K562 (cell line): ENCODE measurements around the gene SMIM36. TPM values are rescaled to one million over a fixed set of nuclear protein-coding genes. Genes with fewer than 3 reads are reported as not detected.

ENCODE experiments used
- ATAC-seq: fragments of 200-7000 bp; cut with Tn5 transposase; 3 replicates; pipeline ENCODE4 v1.9.1; 2020; ENCODE audit warnings: moderate library complexity
- BruUV-seq: library from RNA; stranded (reverse); fragments of 400-500 nt; replicated peaks from 2 replicates; lab custom pipeline; 2021; lab: Mats Ljungman, UMichigan
- CTCF ChIA-PET: fragments of 300-600 bp; formaldehyde crosslinking; extraction: SDS; loops from one replicate; lab custom pipeline; 2021; ENCODE audit warnings: low intra/inter-chr PET ratio; lab: Yijun Ruan, JAX
- POLR2A ChIA-PET: fragments of 300-600, 350-650 bp; sonication (Branson Sonifier 250); formaldehyde crosslinking; extraction: SDS; loops from one replicate; lab custom pipeline; 2021; ENCODE audit warnings: antibody characterized with exemption, inconsistent platforms; lab: Yijun Ruan, JAX
- DNase-seq, 4 experiments: peaks; one replicate each; pipeline versions ENCODE4 v3.0.0 to v3.0.0-alpha.2; 2011 to 2018; ENCODE audit warnings: low spot score in 3 of 4, mixed read lengths in 3 of 4; ENCODE audit errors: extremely low read depth in 1 of 4
- FAIRE-seq: peaks from 2 replicates; lab custom pipeline; 2011; peaks lifted over from hg19 to GRCh38; lab: Jason Lieb, UNC
- H2AFZ ChIP-seq: 2 replicates; pipeline ENCODE4 v1.6.0; 2011; ENCODE audit warnings: low read depth, low read length, control low read depth, inconsistent platforms
- H3K27ac ChIP-seq: fragments of 200-600 bp; 3 replicates; pipeline ENCODE4 v1.8.0; 2011; ENCODE audit warnings: low read depth, mild to moderate bottlenecking, control low read depth, inconsistent platforms, low read length, moderate library complexity, mixed read lengths; ENCODE audit errors: extremely low read depth
- H3K27me3 ChIP-seq, 2 experiments: fragments of 300-600 bp in 1 of 2; 2 replicates in 1 of 2; 3 replicates in 1 of 2; pipeline versions ENCODE4 v1.6.0 to v1.8.0; 2011; ENCODE audit warnings: inconsistent platforms in 2 of 2, low read length in 2 of 2, mild to moderate bottlenecking in 1 of 2, mixed read lengths in 1 of 2, moderate library complexity in 1 of 2; ENCODE audit not compliant: control insufficient read depth in 2 of 2, insufficient read depth in 2 of 2
- H3K36me3 ChIP-seq: fragments of 300-600 bp; 3 replicates; pipeline ENCODE4 v1.8.0; 2011; ENCODE audit warnings: mild to moderate bottlenecking, low read length, inconsistent platforms; ENCODE audit not compliant: control insufficient read depth, insufficient read depth
- H3K4me1 ChIP-seq, 2 experiments: fragments of 200-600 bp in 1 of 2; replicated peaks in 1 of 2; 2 replicates in 1 of 2; 3 replicates in 1 of 2; pipeline versions ENCODE4 v1.5.1 to v1.8.0; 2011; ENCODE audit warnings: inconsistent platforms in 2 of 2, low read length in 2 of 2, mild to moderate bottlenecking in 1 of 2, mixed read lengths in 1 of 2, moderate library complexity in 1 of 2; ENCODE audit not compliant: control insufficient read depth in 2 of 2, insufficient read depth in 2 of 2
- H3K4me2 ChIP-seq: 2 replicates; pipeline ENCODE4 v1.6.1; 2011; ENCODE audit warnings: low read length, control low read depth, inconsistent platforms, mixed read lengths; ENCODE audit not compliant: insufficient read depth
- H3K4me3 ChIP-seq: fragments of 200-600 bp; sonication (generic), shearing (Covaris generic); 2 replicates; pipeline ENCODE4 v1.5.1; 2016; ENCODE audit warnings: control low read depth, inconsistent platforms
- H3K79me2 ChIP-seq: fragments of 200-600 bp; 3 replicates; pipeline ENCODE4 v1.8.0; 2011; ENCODE audit warnings: low read length, inconsistent platforms; ENCODE audit not compliant: control insufficient read depth, insufficient read depth
- H3K9ac ChIP-seq, 2 experiments: 2 replicates each; pipeline versions ENCODE4 v1.6.0 to v1.6.1; 2011; ENCODE audit warnings: low read depth in 2 of 2, low read length in 2 of 2, control low read depth in 1 of 2, inconsistent platforms in 1 of 2, mild to moderate bottlenecking in 1 of 2, mixed read lengths in 1 of 2; ENCODE audit not compliant: insufficient read depth in 1 of 2
- H3K9me1 ChIP-seq: one replicate; pipeline ENCODE4 v1.6.0; 2011; ENCODE audit warnings: inconsistent platforms, mild to moderate bottlenecking, low read length, moderate library complexity; ENCODE audit not compliant: control insufficient read depth, insufficient read depth
- H3K9me3 ChIP-seq: replicated peaks from 2 replicates; pipeline ENCODE4 v1.5.1; 2011; ENCODE audit warnings: low read depth, low read length, inconsistent platforms; ENCODE audit not compliant: control insufficient read depth, insufficient read depth
- H4K20me1 ChIP-seq: replicated peaks from 2 replicates; pipeline ENCODE4 v1.6.1; 2011; ENCODE audit warnings: low read length, inconsistent platforms, mixed read lengths; ENCODE audit not compliant: control insufficient read depth, insufficient read depth
- CXXC5 ChIP-seq: fragments of 250-450 bp; sonication (Bioruptor Pico); IDR thresholded peaks from 2 replicates; pipeline ENCODE4 v1.8.0; 2022; ENCODE audit warnings: inconsistent platforms, mild to moderate bottlenecking, moderate library complexity
- DMBX1 ChIP-seq: fragments of 250-450 bp; sonication (Bioruptor Pico); IDR thresholded peaks from 2 replicates; pipeline ENCODE4 v1.8.0; 2022; ENCODE audit warnings: inconsistent platforms, mild to moderate bottlenecking, moderate library complexity, borderline replicate concordance
- ETV1 ChIP-seq: fragments of 450-650 bp; conservative IDR thresholded peaks from 2 replicates; pipeline ENCODE4 v1.6.1; 2016; ENCODE audit warnings: missing genetic modification characterization, control low read depth, low read depth, missing compliant biosample characterization
- GABPA ChIP-seq: fragments of 200-800 bp; sonication (Bioruptor generic); conservative IDR thresholded peaks from 2 replicates; pipeline ENCODE4 v1.6.1; 2016; ENCODE audit warnings: low read depth, missing genetic modification characterization, missing compliant biosample characterization
- MCM5 ChIP-seq: fragments of 450-650 bp; IDR thresholded peaks from 2 replicates; pipeline ENCODE4 v1.6.1; 2016; ENCODE audit warnings: low read depth
- SMAD4 ChIP-seq: fragments of 250-450 bp; sonication (Bioruptor Pico); conservative IDR thresholded peaks from 2 replicates; pipeline ENCODE4 v1.8.0; 2021; ENCODE audit warnings: inconsistent platforms, mild to moderate bottlenecking, moderate library complexity
- ZNF311 ChIP-seq: fragments of 250-450 bp; sonication (Bioruptor Pico); IDR thresholded peaks from 2 replicates; pipeline ENCODE4 v1.4.0; 2020; ENCODE audit warnings: mild to moderate bottlenecking, moderate library complexity
- WGBS: fragments of 100-300 bp; shearing (Covaris generic); methylation state at CpG from one replicate; pipeline ENCODE4 v1.1.6; 2016; ENCODE audit warnings: low coverage, mixed read lengths; ENCODE audit not compliant: insufficient coverage; ENCODE audit errors: missing lambda C conversion rate; 5-methylcytosine and 5-hydroxymethylcytosine counted together
- in situ Hi-C: fragments of 300-500 bp; cut with MboI; formaldehyde crosslinking; loops from 4 replicates; pipeline ENCODE4 v1.15.0; 2018; ENCODE audit warnings: inconsistent platforms, mixed read lengths
- intact Hi-C: fragments of 100-400 bp; cut with micrococcal nuclease; formaldehyde crosslinking; loops from 2 replicates; pipeline ENCODE4 v1.14.2; 2022
- polyA plus RNA-seq, 8 experiments: library from polyadenylated mRNA; depleted of rRNA in 4 of 8; stranded (reverse) in 5 of 8; unstranded in 3 of 8; fragments of >200 nt; fragmentation: Nextera tagmentation in 2 of 8; fragmentation: Illumina TruSeq in 1 of 8; extraction: Ambion mirVana in 2 of 8; extraction: Trizol in 1 of 8; gene quantifications; 2 replicates each; pipeline versions ENCODE4 v1.2.1 to v1.2.3, GENCODE V29; 2011 to 2014; ENCODE audit warnings: inconsistent platforms in 1 of 8, missing spikeins in 1 of 8
- total RNA-seq, 7 experiments: library from RNA; depleted of rRNA in 6 of 7; stranded (reverse); fragments of >200 nt in 6 of 7; fragmentation: Illumina TruSeq in 2 of 7; extraction: Trizol in 2 of 7; gene quantifications; 2 replicates each; pipeline versions ENCODE4 v1.2.1 to v1.2.3, GENCODE V29; 2011 to 2021; ENCODE audit warnings: low replicate concordance in 1 of 7
- TF ChIP-seq, protein P1 (sequence below): fragments of 450-650 bp; formaldehyde crosslinking; IDR thresholded peaks from 2 replicates; pipeline ENCODE4 v1.4.0; 2022; ENCODE audit warnings: missing genetic modification characterization
- TF ChIP-seq, protein P2 (sequence below): sonication (generic); formaldehyde crosslinking; IDR thresholded peaks from 2 replicates; pipeline ENCODE4 v1.9.0; 2022; ENCODE audit warnings: mild to moderate bottlenecking, missing genetic modification reagents
- TF ChIP-seq, protein P3 (sequence below), 2 experiments: IDR thresholded peaks; 2 replicates each; pipeline ENCODE4 v1.6.1; 2011; ENCODE audit warnings: borderline replicate concordance in 1 of 2, control low read depth in 1 of 2, low read depth in 1 of 2, low read length in 1 of 2, mild to moderate bottlenecking in 1 of 2, mixed read lengths in 1 of 2, moderate library complexity in 1 of 2; ENCODE audit not compliant: insufficient read depth in 1 of 2, insufficient read length in 1 of 2, poor library complexity in 1 of 2, severe bottlenecking in 1 of 2; ENCODE audit errors: extremely low read depth in 1 of 2
- TF ChIP-seq, protein P4 (sequence below): fragments of 250-450 bp; sonication (Bioruptor Pico); IDR thresholded peaks from 2 replicates; pipeline ENCODE4 v1.8.0; 2021; ENCODE audit warnings: borderline replicate concordance, mild to moderate bottlenecking, moderate library complexity; ENCODE audit not compliant: poor library complexity, severe bottlenecking
- TF ChIP-seq, protein P5 (sequence below): fragments of 450-650 bp; IDR thresholded peaks from 2 replicates; pipeline ENCODE4 v1.6.1; 2017; ENCODE audit warnings: antibody characterized with exemption, mild to moderate bottlenecking

Gene SMIM36
- total and polyA plus RNA-seq, 9 of the 15 experiments (the other 6 are each of a cell fraction or from before 2014, with no cell fraction given) = not detected

DNA sequence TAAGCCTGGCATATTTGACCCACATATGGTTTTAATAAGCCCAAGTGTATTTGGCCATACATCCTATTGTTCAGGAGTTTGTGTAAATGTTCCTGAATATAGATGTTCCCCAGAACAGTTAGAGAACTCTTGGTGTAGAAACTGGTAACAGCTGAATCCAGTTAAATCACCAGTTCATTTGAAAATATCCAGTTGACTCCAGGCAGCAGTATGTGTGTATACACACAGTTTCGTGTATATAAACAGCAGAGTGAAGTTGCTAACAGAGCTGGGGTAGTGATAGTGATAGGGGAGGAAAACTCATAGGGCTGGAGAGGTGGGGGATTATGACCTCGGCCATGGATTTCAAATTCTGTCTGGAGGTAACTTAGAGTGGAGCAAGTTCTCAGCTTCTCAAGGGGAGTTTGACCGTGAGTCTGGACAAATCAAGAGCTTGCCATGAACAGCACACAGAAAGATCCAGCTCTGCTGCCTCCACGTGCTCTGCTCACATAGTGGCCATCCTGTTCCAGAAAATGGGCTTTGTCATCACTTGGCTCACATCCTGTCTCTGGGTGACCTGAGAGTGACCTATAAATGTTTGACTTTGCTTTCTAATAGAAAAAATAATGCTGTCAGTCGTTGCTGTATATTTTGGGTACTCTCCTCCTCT, 59.0 kb downstream of the SMIM36 start:
- H3K4me2 ChIP-seq = 0 out of 2 replicates have a peak overlapping the region, but pooled peaks have one; percentile 6
- H3K27ac ChIP-seq = peak overlapping the region; percentile 70
- H3K36me3 ChIP-seq = no peaks in the 10 kb centered on the region
- intact Hi-C loops = loop anchor here (10.0 kb wide), 1 partner anchor 283 kb away; no protein-coding TSS in a partner anchor
- FAIRE-seq = peak; percentile 54
- no peaks in the 10 kb centered on the region for H3K9me3 ChIP-seq
- DNase-seq = peak in 2 of 4 experiments; percentile 34 to 71
- WGBS = 9% methylated on average over 4 of the region's 5 CpGs
- peak overlapping the region; percentile 2 to 56; a peak in 3 of 4 replicates for H3K9ac ChIP-seq
- in situ Hi-C loops = no loop called here
- H3K4me1 ChIP-seq = peaks cover 18 to 55% of the 10 kb centered on the region in 2 experiments
- CTCF ChIA-PET = no interaction called here
- POLR2A ChIA-PET = interaction anchor here (0.6 to 1.2 kb wide), 3 partner anchors 10 to 27 kb away, joined by 3 to 5 read pairs (median 3); no protein-coding TSS in a partner anchor
- no TSS peak for BruUV-seq
- no peaks in the 10 kb centered on the region for H3K9me1 ChIP-seq
- H2AFZ ChIP-seq = peak overlapping the region; percentile 88
- H3K27me3 ChIP-seq = no peaks in the 10 kb centered on the region
- H4K20me1 ChIP-seq = no peaks in the 10 kb centered on the region
- H3K4me3 ChIP-seq = no peak overlapping the region
- H3K79me2 ChIP-seq = no peaks in the 10 kb centered on the region
- peak; percentile 68 for ATAC-seq
- TF ChIP-seq CXXC5 (CRISPR knock-in tag) (peak; percentile 50; the same call in 1 of the 2 replicates), GABPA (peak; percentile 47; the same call in 1 of the 2 replicates), SMAD4 (CRISPR knock-in tag) (peak; percentile 74), MCM5 (no peak), DMBX1 (CRISPR knock-in tag) (peak; percentile 85; the same call in 1 of the 2 replicates), ETV1 (tag) (peak; percentile 74), ZNF311 (CRISPR knock-in tag) (peak; percentile 73; the same call in 1 of the 2 replicates)
- TF ChIP-seq, protein P1, sequence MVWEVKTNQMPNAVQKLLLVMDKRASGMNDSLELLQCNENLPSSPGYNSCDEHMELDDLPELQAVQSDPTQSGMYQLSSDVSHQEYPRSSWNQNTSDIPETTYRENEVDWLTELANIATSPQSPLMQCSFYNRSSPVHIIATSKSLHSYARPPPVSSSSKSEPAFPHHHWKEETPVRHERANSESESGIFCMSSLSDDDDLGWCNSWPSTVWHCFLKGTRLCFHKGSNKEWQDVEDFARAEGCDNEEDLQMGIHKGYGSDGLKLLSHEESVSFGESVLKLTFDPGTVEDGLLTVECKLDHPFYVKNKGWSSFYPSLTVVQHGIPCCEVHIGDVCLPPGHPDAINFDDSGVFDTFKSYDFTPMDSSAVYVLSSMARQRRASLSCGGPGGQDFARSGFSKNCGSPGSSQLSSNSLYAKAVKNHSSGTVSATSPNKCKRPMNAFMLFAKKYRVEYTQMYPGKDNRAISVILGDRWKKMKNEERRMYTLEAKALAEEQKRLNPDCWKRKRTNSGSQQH (CRISPR knock-in tag) = no peak
- TF ChIP-seq, protein P2, sequence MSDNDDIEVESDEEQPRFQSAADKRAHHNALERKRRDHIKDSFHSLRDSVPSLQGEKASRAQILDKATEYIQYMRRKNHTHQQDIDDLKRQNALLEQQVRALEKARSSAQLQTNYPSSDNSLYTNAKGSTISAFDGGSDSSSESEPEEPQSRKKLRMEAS (CRISPR knock-in tag) = peak; percentile 73
- TF ChIP-seq, protein P3, sequence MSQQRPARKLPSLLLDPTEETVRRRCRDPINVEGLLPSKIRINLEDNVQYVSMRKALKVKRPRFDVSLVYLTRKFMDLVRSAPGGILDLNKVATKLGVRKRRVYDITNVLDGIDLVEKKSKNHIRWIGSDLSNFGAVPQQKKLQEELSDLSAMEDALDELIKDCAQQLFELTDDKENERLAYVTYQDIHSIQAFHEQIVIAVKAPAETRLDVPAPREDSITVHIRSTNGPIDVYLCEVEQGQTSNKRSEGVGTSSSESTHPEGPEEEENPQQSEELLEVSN (IDR thresholded peaks at IDR 0.05; ENCODE audit: borderline replicate concordance in 1 of 2, extremely low read depth in 1 of 2, insufficient read depth in 1 of 2, insufficient read length in 1 of 2, low read depth in 1 of 2, low read length in 1 of 2, poor library complexity in 1 of 2, severe bottlenecking in 1 of 2) = peak; percentile 68 to 76
- TF ChIP-seq, protein P4, sequence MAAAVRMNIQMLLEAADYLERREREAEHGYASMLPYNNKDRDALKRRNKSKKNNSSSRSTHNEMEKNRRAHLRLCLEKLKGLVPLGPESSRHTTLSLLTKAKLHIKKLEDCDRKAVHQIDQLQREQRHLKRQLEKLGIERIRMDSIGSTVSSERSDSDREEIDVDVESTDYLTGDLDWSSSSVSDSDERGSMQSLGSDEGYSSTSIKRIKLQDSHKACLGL = no peak
- TF ChIP-seq, protein P5, sequence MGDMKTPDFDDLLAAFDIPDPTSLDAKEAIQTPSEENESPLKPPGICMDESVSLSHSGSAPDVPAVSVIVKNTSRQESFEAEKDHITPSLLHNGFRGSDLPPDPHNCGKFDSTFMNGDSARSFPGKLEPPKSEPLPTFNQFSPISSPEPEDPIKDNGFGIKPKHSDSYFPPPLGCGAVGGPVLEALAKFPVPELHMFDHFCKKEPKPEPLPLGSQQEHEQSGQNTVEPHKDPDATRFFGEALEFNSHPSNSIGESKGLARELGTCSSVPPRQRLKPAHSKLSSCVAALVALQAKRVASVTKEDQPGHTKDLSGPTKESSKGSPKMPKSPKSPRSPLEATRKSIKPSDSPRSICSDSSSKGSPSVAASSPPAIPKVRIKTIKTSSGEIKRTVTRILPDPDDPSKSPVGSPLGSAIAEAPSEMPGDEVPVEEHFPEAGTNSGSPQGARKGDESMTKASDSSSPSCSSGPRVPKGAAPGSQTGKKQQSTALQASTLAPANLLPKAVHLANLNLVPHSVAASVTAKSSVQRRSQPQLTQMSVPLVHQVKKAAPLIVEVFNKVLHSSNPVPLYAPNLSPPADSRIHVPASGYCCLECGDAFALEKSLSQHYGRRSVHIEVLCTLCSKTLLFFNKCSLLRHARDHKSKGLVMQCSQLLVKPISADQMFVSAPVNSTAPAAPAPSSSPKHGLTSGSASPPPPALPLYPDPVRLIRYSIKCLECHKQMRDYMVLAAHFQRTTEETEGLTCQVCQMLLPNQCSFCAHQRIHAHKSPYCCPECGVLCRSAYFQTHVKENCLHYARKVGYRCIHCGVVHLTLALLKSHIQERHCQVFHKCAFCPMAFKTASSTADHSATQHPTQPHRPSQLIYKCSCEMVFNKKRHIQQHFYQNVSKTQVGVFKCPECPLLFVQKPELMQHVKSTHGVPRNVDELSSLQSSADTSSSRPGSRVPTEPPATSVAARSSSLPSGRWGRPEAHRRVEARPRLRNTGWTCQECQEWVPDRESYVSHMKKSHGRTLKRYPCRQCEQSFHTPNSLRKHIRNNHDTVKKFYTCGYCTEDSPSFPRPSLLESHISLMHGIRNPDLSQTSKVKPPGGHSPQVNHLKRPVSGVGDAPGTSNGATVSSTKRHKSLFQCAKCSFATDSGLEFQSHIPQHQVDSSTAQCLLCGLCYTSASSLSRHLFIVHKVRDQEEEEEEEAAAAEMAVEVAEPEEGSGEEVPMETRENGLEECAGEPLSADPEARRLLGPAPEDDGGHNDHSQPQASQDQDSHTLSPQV = peak; percentile 98
